Mesothelial cell of epicardium (in vitro differentiated cells): ENCODE results near the gene GIMAP6. TPM values are rescaled to one million over a fixed set of nuclear protein-coding genes. Genes with fewer than 3 reads are reported as not detected.
"Not testable (repeated sequence)": the region's sequence is repeated elsewhere in the genome, so short reads cannot be mapped to it uniquely, and the experiment has no call there.

Experiments used
- DNase-seq, 2 experiments: peaks; one replicate each; pipeline ENCODE4 v3.0.0; 2021; ENCODE audit warnings: low spot score in 2 of 2; ENCODE audit not compliant: unreplicated experiment in 2 of 2
- H3K27ac Mint-ChIP-seq: 2 replicates; pipeline ENCODE4 v1.8.0; 2021; ENCODE audit warnings: mixed read lengths
- H3K27me3 Mint-ChIP-seq: 2 replicates; pipeline ENCODE4 v1.8.0; 2021; ENCODE audit warnings: low read depth, mixed read lengths
- H3K36me3 Mint-ChIP-seq: 2 replicates; pipeline ENCODE4 v1.8.0; 2021; ENCODE audit warnings: mixed read lengths
- H3K4me1 Mint-ChIP-seq: 2 replicates; pipeline ENCODE4 v1.8.0; 2021; ENCODE audit warnings: mixed read lengths
- H3K4me3 Mint-ChIP-seq: 2 replicates; pipeline ENCODE4 v1.8.0; 2021; ENCODE audit warnings: mild to moderate bottlenecking, moderate library complexity, mixed read lengths
- H3K9me3 Mint-ChIP-seq: 2 replicates; pipeline ENCODE4 v1.8.0; 2021; ENCODE audit warnings: mixed read lengths
- total RNA-seq: library from RNA; stranded (reverse); gene quantifications from 3 replicates; pipeline ENCODE4 v1.2.1, GENCODE V29; 2021
- TF ChIP-seq, protein P1 (sequence below): fragments of 200-600 bp; sonication (generic); IDR thresholded peaks from one replicate; pipeline ENCODE4 v1.5.0; 2021; ENCODE audit warnings: antibody characterized with exemption; ENCODE audit not compliant: unreplicated experiment

The GIMAP6 gene
- total RNA-seq, 1 donor from 2014 or later, result not detected

DNA sequence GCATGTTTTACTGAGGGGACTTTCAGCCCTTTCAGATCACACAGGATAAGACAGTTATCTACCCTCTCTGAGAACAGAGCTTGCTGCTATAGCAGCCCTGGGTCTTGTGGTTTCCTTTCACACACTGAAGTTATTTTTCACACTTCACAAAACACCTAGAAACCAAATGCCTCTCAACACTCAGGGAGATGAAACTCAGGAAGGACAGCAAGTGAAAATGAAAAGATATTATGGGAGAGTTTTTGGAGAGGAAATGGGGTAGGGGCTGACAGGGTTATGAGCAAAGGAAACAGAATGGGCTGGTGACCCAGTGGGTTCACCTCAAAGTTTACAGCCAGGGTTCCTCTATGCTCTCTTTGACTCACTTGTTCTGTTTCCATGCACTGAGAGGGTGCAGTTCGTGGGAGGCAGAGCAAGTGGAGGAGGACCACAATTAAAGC is 36.3 kb upstream of the GIMAP6 start:
- peaks cover 32% of the 10 kb centered on the region for H3K9me3 Mint-ChIP-seq
- no peaks in the 10 kb centered on the region for H3K27me3 Mint-ChIP-seq
- no peaks in the 10 kb centered on the region for H3K36me3 Mint-ChIP-seq

DNA sequence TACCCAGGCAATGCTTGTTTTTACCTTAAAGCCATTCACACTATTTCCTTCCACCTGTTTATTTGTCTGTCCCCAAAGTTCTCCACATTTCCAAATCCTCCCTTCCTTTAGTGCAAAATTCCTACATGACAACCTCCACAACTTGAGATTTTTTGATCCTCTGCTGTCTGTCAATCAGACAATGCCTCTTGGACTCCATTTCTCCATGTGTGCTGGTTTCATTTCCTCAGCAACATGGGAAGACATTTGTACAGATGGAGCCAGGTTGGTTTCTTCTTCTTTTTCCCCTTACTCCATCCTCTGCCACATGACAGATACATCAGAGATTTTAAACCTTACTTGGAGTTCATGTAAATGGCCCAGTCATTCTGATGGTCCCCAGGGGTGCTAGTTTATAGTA is 34.2 kb upstream of the GIMAP6 start:
- TF ChIP-seq, protein P1, sequence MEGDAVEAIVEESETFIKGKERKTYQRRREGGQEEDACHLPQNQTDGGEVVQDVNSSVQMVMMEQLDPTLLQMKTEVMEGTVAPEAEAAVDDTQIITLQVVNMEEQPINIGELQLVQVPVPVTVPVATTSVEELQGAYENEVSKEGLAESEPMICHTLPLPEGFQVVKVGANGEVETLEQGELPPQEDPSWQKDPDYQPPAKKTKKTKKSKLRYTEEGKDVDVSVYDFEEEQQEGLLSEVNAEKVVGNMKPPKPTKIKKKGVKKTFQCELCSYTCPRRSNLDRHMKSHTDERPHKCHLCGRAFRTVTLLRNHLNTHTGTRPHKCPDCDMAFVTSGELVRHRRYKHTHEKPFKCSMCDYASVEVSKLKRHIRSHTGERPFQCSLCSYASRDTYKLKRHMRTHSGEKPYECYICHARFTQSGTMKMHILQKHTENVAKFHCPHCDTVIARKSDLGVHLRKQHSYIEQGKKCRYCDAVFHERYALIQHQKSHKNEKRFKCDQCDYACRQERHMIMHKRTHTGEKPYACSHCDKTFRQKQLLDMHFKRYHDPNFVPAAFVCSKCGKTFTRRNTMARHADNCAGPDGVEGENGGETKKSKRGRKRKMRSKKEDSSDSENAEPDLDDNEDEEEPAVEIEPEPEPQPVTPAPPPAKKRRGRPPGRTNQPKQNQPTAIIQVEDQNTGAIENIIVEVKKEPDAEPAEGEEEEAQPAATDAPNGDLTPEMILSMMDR, result no peak
- DNase-seq, result no peak
- Mint-ChIP-seq H3K9me3 (peaks cover 18% of the 10 kb centered on the region), H3K27ac (no peak overlapping the region), H3K27me3 (no peaks in the 10 kb centered on the region), H3K4me1 (no peaks in the 10 kb centered on the region), H3K4me3 (no peak overlapping the region), H3K36me3 (no peaks in the 10 kb centered on the region)

More for the DNA sequence above, 36.3 kb upstream of the GIMAP6 start:
- TF ChIP-seq, protein P1, result no peak
- no peak overlapping the region for H3K4me3 Mint-ChIP-seq
- DNase-seq, result no peak
- no peaks in the 10 kb centered on the region for H3K4me1 Mint-ChIP-seq
- H3K27ac Mint-ChIP-seq, result no peak overlapping the region

DNA sequence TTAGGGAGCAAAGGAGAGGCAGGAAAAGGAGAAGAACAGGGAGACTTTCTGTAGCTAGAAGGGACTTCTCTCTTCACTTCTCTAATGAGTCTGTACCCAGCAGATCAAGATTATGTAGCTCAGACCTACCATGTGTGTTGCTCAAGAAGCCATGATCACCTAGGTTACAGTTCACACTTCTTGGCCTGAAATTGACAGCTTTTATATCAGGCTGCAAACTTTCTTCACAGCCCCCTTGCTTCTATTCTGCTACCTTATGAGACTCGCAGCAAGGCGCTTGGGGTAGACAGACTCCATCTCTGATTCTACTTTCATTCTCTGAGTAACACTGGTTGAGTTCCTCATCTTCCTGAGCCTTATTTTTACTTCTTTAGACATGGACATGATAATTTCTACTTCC is 33.7 kb upstream of the GIMAP6 start:
- Mint-ChIP-seq H3K27ac (no peak overlapping the region), H3K4me1 (no peaks in the 10 kb centered on the region), H3K9me3 (peaks cover 14% of the 10 kb centered on the region), H3K27me3 (no peaks in the 10 kb centered on the region), H3K36me3 (no peaks in the 10 kb centered on the region), H3K4me3 (no peak overlapping the region)
- TF ChIP-seq, protein P1, result no peak
- DNase-seq, result no peak

DNA sequence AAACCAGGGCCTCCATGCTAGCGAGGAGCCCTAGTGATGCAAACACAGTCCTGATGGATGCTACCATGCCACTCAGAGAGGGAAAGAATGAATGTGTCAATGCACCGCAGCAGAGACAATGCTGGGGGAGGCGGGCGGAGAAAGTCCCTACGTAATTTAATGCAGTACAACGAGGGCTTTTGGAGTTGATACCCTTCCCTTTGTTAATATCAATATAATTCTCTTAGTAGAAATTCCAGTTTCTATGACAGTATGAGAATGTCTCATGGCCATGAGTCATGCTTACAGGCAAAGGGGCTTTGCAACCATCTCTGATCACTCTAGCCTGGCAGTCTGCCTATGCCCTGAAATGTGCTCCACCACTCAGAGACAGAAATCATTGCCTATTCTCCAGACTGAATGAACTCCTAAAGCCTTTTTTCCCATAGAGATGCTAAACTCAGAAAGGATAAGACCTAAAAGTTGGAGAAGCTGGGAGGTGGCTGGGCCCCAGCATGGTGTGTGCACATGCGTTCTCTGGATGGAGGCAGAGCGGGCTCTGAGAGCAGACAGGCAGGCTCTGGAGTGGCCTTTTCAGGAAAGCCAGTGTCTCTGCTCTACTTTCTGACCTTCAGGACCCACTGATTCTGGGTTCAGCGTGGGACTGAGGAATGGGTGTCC is 33.0 kb upstream of the GIMAP6 start:
- TF ChIP-seq, protein P1, result no peak
- peaks cover 14% of the 10 kb centered on the region for H3K9me3 Mint-ChIP-seq
- H3K27me3 Mint-ChIP-seq, result no peaks in the 10 kb centered on the region
- no peaks in the 10 kb centered on the region for H3K4me1 Mint-ChIP-seq
- DNase-seq, result no peak
- no peaks in the 10 kb centered on the region for H3K36me3 Mint-ChIP-seq
- no peak overlapping the region for H3K4me3 Mint-ChIP-seq
- no peak overlapping the region for H3K27ac Mint-ChIP-seq

DNA sequence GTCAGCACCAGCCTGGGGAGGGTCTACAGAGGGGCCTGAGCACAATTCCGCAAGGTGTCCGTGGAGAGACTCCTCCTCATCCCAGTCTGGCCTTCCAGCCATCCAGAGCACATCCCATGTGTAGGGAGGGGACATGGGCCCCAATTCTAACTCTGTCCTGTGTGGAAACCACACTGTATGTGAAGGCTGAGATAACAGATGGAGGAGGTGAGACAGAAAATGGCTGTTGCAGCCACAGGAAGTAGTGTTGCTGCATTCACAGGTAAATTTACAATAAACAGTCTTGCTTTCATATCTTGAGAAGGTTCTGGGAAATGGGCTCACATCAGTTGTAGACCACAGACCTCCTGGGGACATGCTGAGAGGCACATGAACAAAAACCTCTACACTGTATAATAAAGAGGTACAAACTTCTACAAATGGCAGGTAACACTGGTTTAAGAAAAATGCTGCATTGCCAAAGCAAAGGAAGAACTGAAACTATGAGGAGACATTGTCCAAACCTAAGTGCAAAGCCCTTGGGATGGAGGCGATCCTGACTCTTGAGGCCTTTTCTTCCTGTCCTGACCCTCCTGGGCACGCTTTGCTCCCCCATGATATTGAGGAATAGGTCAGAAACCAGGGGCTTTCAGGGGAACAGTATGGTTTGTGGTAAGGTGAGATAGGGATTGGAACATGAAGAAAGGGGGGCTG is 31.8 kb upstream of the GIMAP6 start:
- peaks cover 13% of the 10 kb centered on the region for H3K9me3 Mint-ChIP-seq
- H3K4me1 Mint-ChIP-seq, result no peaks in the 10 kb centered on the region
- TF ChIP-seq, protein P1, result no peak
- no peak overlapping the region for H3K27ac Mint-ChIP-seq
- no peak overlapping the region for H3K4me3 Mint-ChIP-seq
- H3K36me3 Mint-ChIP-seq, result no peaks in the 10 kb centered on the region
- no peak for DNase-seq
- no peaks in the 10 kb centered on the region for H3K27me3 Mint-ChIP-seq

DNA sequence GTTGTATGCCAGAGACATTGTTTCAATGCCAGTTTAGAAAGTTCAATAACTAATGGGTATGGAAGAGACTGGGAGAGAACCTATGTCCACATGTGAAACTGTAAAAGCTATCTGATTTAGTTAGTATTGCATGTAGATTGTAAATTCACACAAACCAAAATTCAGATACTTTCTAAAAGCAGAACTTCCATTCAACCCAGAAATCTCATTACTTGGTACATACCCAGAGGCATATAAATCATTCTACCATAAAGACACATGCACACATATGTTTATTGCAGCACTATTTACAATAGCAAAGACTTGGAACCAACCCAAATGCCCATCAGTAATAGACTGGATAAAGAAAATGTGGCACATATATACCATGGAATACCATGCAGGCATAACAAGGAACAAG is 30.6 kb upstream of the GIMAP6 start:
- not testable (repeated sequence) for H3K27ac Mint-ChIP-seq, H3K36me3 Mint-ChIP-seq, H3K27me3 Mint-ChIP-seq, DNase-seq, H3K4me1 Mint-ChIP-seq, H3K4me3 Mint-ChIP-seq
- peaks cover 16% of the 10 kb centered on the region for H3K9me3 Mint-ChIP-seq
